HG03108 (cell line): ENCODE results near the gene ADCYAP1R1.

Experiments
- ATAC-seq: cut with Tn5 transposase; IDR thresholded peaks from one replicate; pipeline ENCODE4 v1.9.1; 2021; ENCODE audit warnings: moderate library complexity; ENCODE audit not compliant: unreplicated experiment

Gene ADCYAP1R1

GRCh38 chr7:31036924-31037323 lies 15.2 kb upstream of the ADCYAP1R1 start:
- ATAC-seq = no peak

- no peak for ATAC-seq
Observed at GRCh38 chr7:31043051-31043471, 9.0 kb upstream of the ADCYAP1R1 start.

- no peak for ATAC-seq
Observed at GRCh38 chr7:31044529-31044928, 7.6 kb upstream of the ADCYAP1R1 start.

- no peak for ATAC-seq
Observed at GRCh38 chr7:31046723-31047122, 5.4 kb upstream of the ADCYAP1R1 start.

- no peak for ATAC-seq
Observed at GRCh38 chr7:31047313-31048146, 4.6 kb upstream of the ADCYAP1R1 start.

- ATAC-seq = no peak
Observed at GRCh38 chr7:31049005-31049765, 2.9 kb upstream of the ADCYAP1R1 start.

GRCh38 chr7:31052487-31052840 lies 356 bp downstream of the ADCYAP1R1 start:
- ATAC-seq = no peak

GRCh38 chr7:31052841-31053601 lies 913 bp downstream of the ADCYAP1R1 start:
- no peak for ATAC-seq

GRCh38 chr7:31053986-31054385 lies 1.9 kb downstream of the ADCYAP1R1 start:
- ATAC-seq = no peak

- no peak for ATAC-seq
Observed at GRCh38 chr7:31054608-31055278, 2.6 kb downstream of the ADCYAP1R1 start.

- no peak for ATAC-seq
Observed at GRCh38 chr7:31055471-31055870, 3.4 kb downstream of the ADCYAP1R1 start.

- no peak for ATAC-seq
Observed at GRCh38 chr7:31056775-31057346, 4.8 kb downstream of the ADCYAP1R1 start.

- ATAC-seq = no peak
Observed at GRCh38 chr7:31058122-31058521, 6.0 kb downstream of the ADCYAP1R1 start.

GRCh38 chr7:31058688-31059087 lies 6.6 kb downstream of the ADCYAP1R1 start:
- no peak for ATAC-seq

GRCh38 chr7:31059551-31059950 lies 7.4 kb downstream of the ADCYAP1R1 start:
- no peak for ATAC-seq

- ATAC-seq = no peak
Observed at GRCh38 chr7:31061185-31061584, 9.1 kb downstream of the ADCYAP1R1 start.

GRCh38 chr7:31062746-31063435 lies 10.8 kb downstream of the ADCYAP1R1 start:
- no peak for ATAC-seq

GRCh38 chr7:31065021-31065593 lies 13.0 kb downstream of the ADCYAP1R1 start:
- ATAC-seq = no peak

GRCh38 chr7:31065840-31066239 lies 13.7 kb downstream of the ADCYAP1R1 start:
- no peak for ATAC-seq
